WTC11 (cell line): ENCODE data around the gene VEGFB.

Experiments
- CTCF ChIP-seq: fragments of 200-600 bp; IDR thresholded peaks from 2 replicates; pipeline ENCODE4 v1.8.0; 2022; ENCODE audit warnings: antibody characterized with exemption
- JUN ChIP-seq: sonication (generic); formaldehyde crosslinking; IDR thresholded peaks from 2 replicates; pipeline ENCODE4 v1.8.0; 2023; ENCODE audit warnings: mild to moderate bottlenecking, missing genetic modification reagents
- KAT7 ChIP-seq: sonication (generic); formaldehyde crosslinking; IDR thresholded peaks from 2 replicates; pipeline ENCODE4 v1.8.1; 2023; ENCODE audit warnings: missing genetic modification reagents, mild to moderate bottlenecking, borderline replicate concordance
- NR1H2 ChIP-seq: sonication (generic); formaldehyde crosslinking; IDR thresholded peaks from 2 replicates; pipeline ENCODE4 v1.9.0; 2021; ENCODE audit warnings: mild to moderate bottlenecking, moderate library complexity, missing genetic modification reagents
- SP1 ChIP-seq: sonication (generic); formaldehyde crosslinking; conservative IDR thresholded peaks from 2 replicates; pipeline ENCODE4 v1.8.1; 2022; ENCODE audit warnings: missing genetic modification reagents
- TF ChIP-seq, protein P1 (sequence below): sonication (generic); formaldehyde crosslinking; IDR thresholded peaks from 2 replicates; pipeline ENCODE4 v1.8.1; 2023; ENCODE audit warnings: mild to moderate bottlenecking, missing genetic modification reagents, moderate library complexity
- TF ChIP-seq, protein P2 (sequence below): fragments of 250-450 bp; sonication (Bioruptor Pico); IDR thresholded peaks from 2 replicates; pipeline ENCODE4 v2.1.2; 2022; ENCODE audit warnings: mild to moderate bottlenecking, moderate library complexity

- TF ChIP-seq NR1H2 (CRISPR knock-in tag), result no peak
- no peak for TF ChIP-seq KAT7 (CRISPR knock-in tag)
- TF ChIP-seq JUN (CRISPR knock-in tag), result no peak
- TF ChIP-seq SP1 (CRISPR knock-in tag), result no peak
- no peak for TF ChIP-seq CTCF
- TF ChIP-seq, protein P1, sequence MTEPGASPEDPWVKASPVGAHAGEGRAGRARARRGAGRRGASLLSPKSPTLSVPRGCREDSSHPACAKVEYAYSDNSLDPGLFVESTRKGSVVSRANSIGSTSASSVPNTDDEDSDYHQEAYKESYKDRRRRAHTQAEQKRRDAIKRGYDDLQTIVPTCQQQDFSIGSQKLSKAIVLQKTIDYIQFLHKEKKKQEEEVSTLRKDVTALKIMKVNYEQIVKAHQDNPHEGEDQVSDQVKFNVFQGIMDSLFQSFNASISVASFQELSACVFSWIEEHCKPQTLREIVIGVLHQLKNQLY, result no peak
- TF ChIP-seq, protein P2, sequence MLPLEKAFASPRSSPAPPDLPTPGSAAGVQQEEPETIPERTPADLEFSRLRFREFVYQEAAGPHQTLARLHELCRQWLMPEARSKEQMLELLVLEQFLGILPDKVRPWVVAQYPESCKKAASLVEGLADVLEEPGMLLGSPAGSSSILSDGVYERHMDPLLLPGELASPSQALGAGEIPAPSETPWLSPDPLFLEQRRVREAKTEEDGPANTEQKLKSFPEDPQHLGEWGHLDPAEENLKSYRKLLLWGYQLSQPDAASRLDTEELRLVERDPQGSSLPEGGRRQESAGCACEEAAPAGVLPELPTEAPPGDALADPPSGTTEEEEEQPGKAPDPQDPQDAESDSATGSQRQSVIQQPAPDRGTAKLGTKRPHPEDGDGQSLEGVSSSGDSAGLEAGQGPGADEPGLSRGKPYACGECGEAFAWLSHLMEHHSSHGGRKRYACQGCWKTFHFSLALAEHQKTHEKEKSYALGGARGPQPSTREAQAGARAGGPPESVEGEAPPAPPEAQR (CRISPR knock-in tag), result no peak
These were observed 17.5 kb upstream of the VEGFB start for GRCh38 chr11:64216879-64217278.
